NCI-H345 treated with DMSO at 0.1 percent for 48 hours (cell line): ENCODE data around the gene GAS6.
"Not testable (repeated sequence)": the region's sequence is repeated elsewhere in the genome, so short reads cannot be mapped to it uniquely, and the experiment has no call there.

Source experiments
- DNase-seq: peaks from one replicate; lab custom pipeline; 2025; ENCODE audit not compliant: unreplicated experiment; lab: John Stamatoyannopoulos, UW

GAS6 gene

GRCh38 chr13:113794764-113795173 lies 69.1 kb downstream of the GAS6 start:
- DNase-seq = no peak

GRCh38 chr13:113794086-113794485 lies 69.8 kb downstream of the GAS6 start:
- DNase-seq = no peak

GRCh38 chr13:113793718-113794085 lies 70.2 kb downstream of the GAS6 start:
- no peak for DNase-seq

GRCh38 chr13:113792886-113793717 lies 70.8 kb downstream of the GAS6 start:
- DNase-seq = no peak

- no peak for DNase-seq
These were observed 71.6 kb downstream of the GAS6 start for GRCh38 chr13:113792236-113792770.

GRCh38 chr13:113791761-113792160 lies 72.1 kb downstream of the GAS6 start:
- no peak for DNase-seq

- no peak for DNase-seq
These were observed 72.7 kb downstream of the GAS6 start for GRCh38 chr13:113791226-113791625.

GRCh38 chr13:113789931-113790330 lies 73.9 kb downstream of the GAS6 start:
- DNase-seq = not testable (repeated sequence)

- DNase-seq = no peak
These were observed 74.7 kb downstream of the GAS6 start for GRCh38 chr13:113789167-113789566.

- no peak for DNase-seq
These were observed 75.3 kb downstream of the GAS6 start for GRCh38 chr13:113788413-113789135.

GRCh38 chr13:113787694-113788093 lies 76.2 kb downstream of the GAS6 start:
- no peak for DNase-seq

- DNase-seq = no peak
These were observed 77.5 kb downstream of the GAS6 start for GRCh38 chr13:113786262-113786841.

GRCh38 chr13:113785051-113786010 lies 78.5 kb downstream of the GAS6 start:
- no peak for DNase-seq

GRCh38 chr13:113784645-113785024 lies 79.2 kb downstream of the GAS6 start:
- DNase-seq = no peak

- no peak for DNase-seq
These were observed 79.8 kb downstream of the GAS6 start for GRCh38 chr13:113783966-113784644.

- DNase-seq = no peak
These were observed 80.5 kb downstream of the GAS6 start for GRCh38 chr13:113783200-113783881.

GRCh38 chr13:113782472-113782871 lies 81.4 kb downstream of the GAS6 start:
- no peak for DNase-seq

- DNase-seq = no peak
These were observed 82.3 kb downstream of the GAS6 start for GRCh38 chr13:113781571-113781970.
